Measurements from ENCODE around the gene BMAL1.

Gene BMAL1

DNA sequence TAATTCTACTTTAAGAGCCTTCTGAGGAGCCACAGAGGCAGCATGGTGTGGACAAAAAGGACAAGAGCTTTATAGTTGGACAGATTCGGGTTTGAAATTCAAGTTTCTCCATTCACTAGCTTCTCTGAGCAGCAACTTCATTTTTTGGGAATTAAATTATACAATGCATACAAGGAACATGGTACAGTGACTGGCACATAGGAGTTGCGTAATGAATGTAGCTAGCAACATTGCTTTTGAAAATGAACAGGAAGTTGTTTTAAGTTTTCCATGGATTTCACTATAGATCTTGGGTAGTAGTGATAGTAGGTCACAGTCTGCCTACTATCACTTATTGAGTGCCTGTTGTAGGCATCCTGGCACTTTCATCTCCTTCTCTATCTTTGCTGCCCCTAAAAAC is 41.0 kb upstream of the BMAL1 start:
- DNase-seq (ENCODE audit: low spot score): no peak
- in situ Hi-C loops (cut with MboI; ENCODE audit: low pct_unique_long_range_greater_than_20kb, low sequenced_read_pairs, unreplicated experiment): loop anchor here (25.0 kb wide), 1 partner anchor 101 kb away; no protein-coding TSS in a partner anchor
- TF ChIP-seq, protein P1, sequence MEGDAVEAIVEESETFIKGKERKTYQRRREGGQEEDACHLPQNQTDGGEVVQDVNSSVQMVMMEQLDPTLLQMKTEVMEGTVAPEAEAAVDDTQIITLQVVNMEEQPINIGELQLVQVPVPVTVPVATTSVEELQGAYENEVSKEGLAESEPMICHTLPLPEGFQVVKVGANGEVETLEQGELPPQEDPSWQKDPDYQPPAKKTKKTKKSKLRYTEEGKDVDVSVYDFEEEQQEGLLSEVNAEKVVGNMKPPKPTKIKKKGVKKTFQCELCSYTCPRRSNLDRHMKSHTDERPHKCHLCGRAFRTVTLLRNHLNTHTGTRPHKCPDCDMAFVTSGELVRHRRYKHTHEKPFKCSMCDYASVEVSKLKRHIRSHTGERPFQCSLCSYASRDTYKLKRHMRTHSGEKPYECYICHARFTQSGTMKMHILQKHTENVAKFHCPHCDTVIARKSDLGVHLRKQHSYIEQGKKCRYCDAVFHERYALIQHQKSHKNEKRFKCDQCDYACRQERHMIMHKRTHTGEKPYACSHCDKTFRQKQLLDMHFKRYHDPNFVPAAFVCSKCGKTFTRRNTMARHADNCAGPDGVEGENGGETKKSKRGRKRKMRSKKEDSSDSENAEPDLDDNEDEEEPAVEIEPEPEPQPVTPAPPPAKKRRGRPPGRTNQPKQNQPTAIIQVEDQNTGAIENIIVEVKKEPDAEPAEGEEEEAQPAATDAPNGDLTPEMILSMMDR (IDR thresholded peaks at IDR 0.05; ENCODE audit: extremely low read depth, insufficient read depth, missing control alignments): no peak

DNA sequence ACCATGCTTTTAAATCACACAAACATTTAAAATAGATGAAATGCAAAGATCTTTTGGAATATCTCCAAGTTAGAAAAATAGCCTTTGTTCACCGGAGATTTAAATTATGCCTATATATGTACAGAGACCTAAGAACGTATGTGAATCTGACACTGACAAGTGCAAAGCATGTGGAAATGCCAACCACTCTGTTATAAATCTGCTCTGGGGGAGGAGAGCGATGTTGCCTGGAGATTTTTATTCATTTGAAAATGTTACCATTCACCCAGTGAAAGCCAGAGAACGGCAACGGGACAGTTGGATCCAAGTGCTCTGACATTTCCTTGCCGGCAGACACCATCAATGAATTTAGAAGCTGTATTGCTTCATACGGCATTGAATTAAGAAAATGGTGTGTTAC is 39.8 kb upstream of the BMAL1 start:
- in situ Hi-C loops (cut with MboI; ENCODE audit: low pct_unique_long_range_greater_than_20kb, low sequenced_read_pairs, unreplicated experiment): loop anchor here (25.0 kb wide), 1 partner anchor 100 kb away; no protein-coding TSS in a partner anchor
- TF ChIP-seq, protein P1 (IDR thresholded peaks at IDR 0.05; ENCODE audit: extremely low read depth, insufficient read depth, missing control alignments): no peak

DNA sequence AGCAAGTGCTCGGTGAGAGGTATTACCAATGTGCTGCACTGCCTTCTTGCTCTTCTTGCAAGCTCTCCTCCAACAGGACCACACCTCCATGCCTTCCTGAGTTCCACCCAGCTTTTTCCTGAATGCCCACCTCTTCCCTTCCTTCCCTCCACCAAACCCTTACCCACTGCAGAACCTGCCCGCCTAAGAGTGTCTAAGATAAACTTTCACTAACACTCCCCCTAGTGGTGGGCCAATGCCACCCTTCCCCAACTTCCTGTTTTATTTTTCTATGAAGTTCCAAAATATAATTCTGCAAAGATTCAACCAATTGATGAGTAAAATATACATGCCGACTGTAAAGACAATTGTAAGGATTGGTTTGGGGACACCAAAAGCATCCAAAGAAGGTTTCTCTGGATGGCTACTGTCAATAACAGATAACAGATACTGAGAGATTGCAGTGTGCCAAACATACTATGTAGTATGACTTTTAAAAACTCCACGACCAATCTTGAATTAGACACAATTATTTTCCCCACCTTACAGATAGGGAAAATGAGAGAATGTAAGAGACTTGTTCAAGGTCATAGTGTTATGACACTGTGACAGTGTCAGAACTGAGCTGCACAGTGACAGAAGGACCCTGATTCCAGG is 38.6 kb upstream of the BMAL1 start:
- TF ChIP-seq, protein P1 (IDR thresholded peaks at IDR 0.05; ENCODE audit: extremely low read depth, insufficient read depth, missing control alignments): peak; percentile 89
- in situ Hi-C loops (cut with MboI; ENCODE audit: low pct_unique_long_range_greater_than_20kb, low sequenced_read_pairs, unreplicated experiment): loop anchor here (25.0 kb wide), 1 partner anchor 98 kb away; no protein-coding TSS in a partner anchor
- peak; percentile 23 for DNase-seq (ENCODE audit: low spot score)

More for the DNA sequence above, 39.8 kb upstream of the BMAL1 start:
- DNase-seq (ENCODE audit: low spot score): no peak

DNA sequence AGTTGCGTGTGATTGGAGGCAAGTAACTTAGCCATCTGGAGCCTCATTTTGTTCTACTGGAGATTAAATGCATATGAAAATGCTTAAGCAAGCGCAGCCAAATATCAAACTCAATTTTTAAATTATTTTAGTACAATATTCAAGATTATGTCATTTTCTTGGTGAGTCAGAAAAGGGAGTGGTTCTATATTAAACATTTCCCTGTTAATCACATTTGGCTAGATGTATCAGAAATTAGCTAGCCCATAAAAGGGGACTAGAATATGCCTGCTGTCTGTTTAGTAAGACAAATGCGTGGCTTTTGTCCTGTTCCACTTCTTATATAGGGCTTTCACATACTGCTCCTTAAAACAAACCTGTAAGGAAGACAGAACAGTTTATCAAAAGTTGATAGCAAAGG is 35.0 kb upstream of the BMAL1 start:
- TF ChIP-seq, protein P1 (IDR thresholded peaks at IDR 0.05; ENCODE audit: extremely low read depth, insufficient read depth, missing control alignments): no peak
- no peak for DNase-seq (ENCODE audit: low spot score)
- in situ Hi-C loops (cut with MboI; ENCODE audit: low pct_unique_long_range_greater_than_20kb, low sequenced_read_pairs, unreplicated experiment): loop anchor here (25.0 kb wide), 1 partner anchor 95 kb away; no protein-coding TSS in a partner anchor

DNA sequence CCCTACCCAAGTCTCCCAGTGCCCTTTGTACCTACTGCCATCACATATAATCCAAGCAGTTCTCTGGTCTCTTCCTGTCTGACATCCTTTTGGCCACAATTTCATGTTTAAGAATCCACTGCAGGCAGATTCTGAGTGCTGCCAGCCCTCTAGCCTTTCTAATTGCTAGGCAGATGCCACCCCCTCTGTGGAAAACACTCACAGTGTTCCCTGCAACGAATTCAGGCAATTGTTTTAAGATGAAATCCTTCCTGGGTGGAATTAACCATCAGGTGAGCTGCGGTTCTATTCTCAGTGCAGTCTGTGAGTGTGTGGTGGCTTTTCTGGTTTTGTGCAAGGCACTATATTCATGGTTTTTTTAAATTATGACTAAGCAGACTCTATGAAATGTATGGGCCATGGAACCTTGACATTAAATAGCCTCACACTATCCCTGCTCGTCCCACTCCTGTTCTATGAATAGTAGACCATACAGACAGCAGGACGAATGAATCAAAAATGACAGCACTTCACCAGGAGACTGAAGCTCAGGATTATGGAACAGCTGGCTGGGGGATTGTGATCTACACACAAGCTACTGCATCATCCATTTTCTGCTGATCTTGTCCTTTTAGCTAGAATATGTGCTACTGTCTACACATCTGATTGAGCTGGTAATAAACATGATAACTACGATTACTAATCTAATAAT is 29.8 kb upstream of the BMAL1 start:
- TF ChIP-seq, protein P1 (IDR thresholded peaks at IDR 0.05; ENCODE audit: extremely low read depth, insufficient read depth, missing control alignments): no peak
- DNase-seq (ENCODE audit: low spot score): no peak
- in situ Hi-C loops (cut with MboI; ENCODE audit: low pct_unique_long_range_greater_than_20kb, low sequenced_read_pairs, unreplicated experiment): loop anchor here (25.0 kb wide), 1 partner anchor 90 kb away; no protein-coding TSS in a partner anchor

DNA sequence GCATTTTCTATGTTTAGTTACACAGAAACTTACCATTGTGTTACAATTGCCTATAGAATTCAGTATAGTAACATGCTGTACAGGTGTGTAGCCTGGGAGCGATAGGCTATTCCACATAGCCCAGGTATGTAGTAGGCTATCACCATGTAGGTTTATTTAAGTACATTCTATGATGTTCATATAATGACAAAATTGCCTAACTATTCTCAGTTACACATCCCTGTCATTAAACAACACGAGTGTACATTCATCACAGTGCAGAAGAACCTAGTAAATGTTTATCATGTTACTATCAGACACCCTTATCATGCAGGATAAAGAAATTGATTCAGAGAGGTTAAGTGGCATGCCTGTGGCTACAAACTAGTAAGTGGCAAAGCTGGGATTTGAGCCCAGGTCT is 28.4 kb upstream of the BMAL1 start:
- in situ Hi-C loops (cut with MboI; ENCODE audit: low pct_unique_long_range_greater_than_20kb, low sequenced_read_pairs, unreplicated experiment): loop anchor here (25.0 kb wide), 1 partner anchor 88 kb away; no protein-coding TSS in a partner anchor
- no peak for DNase-seq (ENCODE audit: low spot score)
- TF ChIP-seq, protein P1 (IDR thresholded peaks at IDR 0.05; ENCODE audit: extremely low read depth, insufficient read depth, missing control alignments): no peak
